Thyroid gland (tissue), 4 donors: Measurements from ENCODE around the gene PDE8A.

Source experiments
- POLR2A ChIP-seq, 2 donors: fragments of 450-650 bp; IDR thresholded peaks; one replicate each; pipeline ENCODE4 v1.6.1; 2017; ENCODE audit warnings: antibody characterized with exemption in 2 of 2, mild to moderate bottlenecking in 2 of 2, moderate library complexity in 1 of 2
- TF ChIP-seq, protein P1 (sequence below), 6 experiments: fragments of 200-600 bp in 3 of 6; fragments of 450-650 bp in 3 of 6; sonication (generic) in 3 of 6; IDR thresholded peaks; one replicate each; pipeline ENCODE4 v1.5.1; 2016 to 2019; ENCODE audit warnings: antibody characterized with exemption in 6 of 6, mild to moderate bottlenecking in 2 of 6, inconsistent platforms in 1 of 6, moderate library complexity in 1 of 6

- TF ChIP-seq, protein P1, sequence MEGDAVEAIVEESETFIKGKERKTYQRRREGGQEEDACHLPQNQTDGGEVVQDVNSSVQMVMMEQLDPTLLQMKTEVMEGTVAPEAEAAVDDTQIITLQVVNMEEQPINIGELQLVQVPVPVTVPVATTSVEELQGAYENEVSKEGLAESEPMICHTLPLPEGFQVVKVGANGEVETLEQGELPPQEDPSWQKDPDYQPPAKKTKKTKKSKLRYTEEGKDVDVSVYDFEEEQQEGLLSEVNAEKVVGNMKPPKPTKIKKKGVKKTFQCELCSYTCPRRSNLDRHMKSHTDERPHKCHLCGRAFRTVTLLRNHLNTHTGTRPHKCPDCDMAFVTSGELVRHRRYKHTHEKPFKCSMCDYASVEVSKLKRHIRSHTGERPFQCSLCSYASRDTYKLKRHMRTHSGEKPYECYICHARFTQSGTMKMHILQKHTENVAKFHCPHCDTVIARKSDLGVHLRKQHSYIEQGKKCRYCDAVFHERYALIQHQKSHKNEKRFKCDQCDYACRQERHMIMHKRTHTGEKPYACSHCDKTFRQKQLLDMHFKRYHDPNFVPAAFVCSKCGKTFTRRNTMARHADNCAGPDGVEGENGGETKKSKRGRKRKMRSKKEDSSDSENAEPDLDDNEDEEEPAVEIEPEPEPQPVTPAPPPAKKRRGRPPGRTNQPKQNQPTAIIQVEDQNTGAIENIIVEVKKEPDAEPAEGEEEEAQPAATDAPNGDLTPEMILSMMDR (IDR thresholded peaks at IDR 0.05) = no peak
- no peak for TF ChIP-seq POLR2A (IDR thresholded peaks at IDR 0.05)
Measured at GRCh38 chr15:85010071-85010385, 28.4 kb downstream of the PDE8A start.
